ENCODE measurements around the gene C6orf52.
"Not testable (repeated sequence)": the region's sequence is repeated elsewhere in the genome, so short reads cannot be mapped to it uniquely, and the experiment has no call there.

C6orf52 gene

DNA sequence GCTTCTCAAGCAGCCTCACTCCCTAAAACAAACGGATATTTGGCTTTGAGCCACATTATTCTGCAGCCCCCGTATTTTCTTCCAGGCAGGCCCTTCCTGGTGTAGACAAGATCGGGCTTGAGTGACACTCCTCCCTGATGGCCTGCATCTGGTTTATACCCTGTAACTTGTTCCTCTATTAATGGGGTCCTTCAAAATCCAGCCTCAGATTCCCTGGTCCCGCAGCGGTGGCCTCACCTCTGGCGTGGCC is 28.1 kb upstream of the C6orf52 start:
- TF ChIP-seq, protein P1, sequence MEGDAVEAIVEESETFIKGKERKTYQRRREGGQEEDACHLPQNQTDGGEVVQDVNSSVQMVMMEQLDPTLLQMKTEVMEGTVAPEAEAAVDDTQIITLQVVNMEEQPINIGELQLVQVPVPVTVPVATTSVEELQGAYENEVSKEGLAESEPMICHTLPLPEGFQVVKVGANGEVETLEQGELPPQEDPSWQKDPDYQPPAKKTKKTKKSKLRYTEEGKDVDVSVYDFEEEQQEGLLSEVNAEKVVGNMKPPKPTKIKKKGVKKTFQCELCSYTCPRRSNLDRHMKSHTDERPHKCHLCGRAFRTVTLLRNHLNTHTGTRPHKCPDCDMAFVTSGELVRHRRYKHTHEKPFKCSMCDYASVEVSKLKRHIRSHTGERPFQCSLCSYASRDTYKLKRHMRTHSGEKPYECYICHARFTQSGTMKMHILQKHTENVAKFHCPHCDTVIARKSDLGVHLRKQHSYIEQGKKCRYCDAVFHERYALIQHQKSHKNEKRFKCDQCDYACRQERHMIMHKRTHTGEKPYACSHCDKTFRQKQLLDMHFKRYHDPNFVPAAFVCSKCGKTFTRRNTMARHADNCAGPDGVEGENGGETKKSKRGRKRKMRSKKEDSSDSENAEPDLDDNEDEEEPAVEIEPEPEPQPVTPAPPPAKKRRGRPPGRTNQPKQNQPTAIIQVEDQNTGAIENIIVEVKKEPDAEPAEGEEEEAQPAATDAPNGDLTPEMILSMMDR (conservative IDR thresholded peaks at IDR 0.05; ENCODE audit: low read depth): no peak
- peak overlapping the region; percentile 93 for H3K27ac ChIP-seq
- CTCF ChIA-PET: no interaction called here
- POLR2A ChIA-PET (ENCODE audit: low non-redundant PET): interaction anchor here (1.1 kb wide), 1 partner anchor 28 kb away, joined by 3 read pairs; the partner anchor contains the start of genes C6orf52 and PAK1IP1
- DNase-seq (ENCODE audit: low spot score): no peak

DNA sequence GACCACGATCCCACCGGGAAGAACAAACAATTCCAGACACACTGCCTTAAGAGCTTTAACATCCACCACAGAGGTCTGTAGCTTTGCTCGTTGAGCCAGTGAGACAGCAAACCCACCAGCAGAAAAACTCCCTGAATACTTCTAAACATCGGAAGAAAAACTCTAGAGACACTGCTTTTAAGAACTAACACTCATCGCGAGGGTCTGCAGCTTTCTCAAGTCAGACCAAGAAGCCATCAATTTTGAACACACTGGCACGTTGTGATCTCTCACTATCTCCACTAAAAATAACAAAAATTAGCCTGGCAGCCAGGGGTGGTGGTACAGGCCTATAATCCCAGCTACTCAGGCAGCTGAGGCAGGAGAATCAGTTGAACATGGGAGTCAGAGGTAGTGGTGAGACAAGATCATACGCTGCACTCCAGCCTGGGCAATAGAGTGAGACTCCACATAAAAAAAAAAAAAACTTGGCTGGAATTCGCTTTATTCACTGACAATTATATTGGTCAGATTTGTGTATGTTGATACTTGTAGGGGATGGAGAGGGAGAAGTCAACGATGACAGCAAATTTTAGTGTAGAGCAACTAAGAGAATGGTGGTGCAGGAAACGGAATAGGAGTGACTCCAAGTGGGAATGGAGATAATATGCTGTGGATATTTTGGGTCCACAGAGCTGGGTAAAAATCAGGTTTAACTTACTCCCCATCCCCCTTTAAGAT is 27.6 kb upstream of the C6orf52 start:
- peak overlapping the region; percentile 93 for H3K27ac ChIP-seq
- DNase-seq (ENCODE audit: low spot score): no peak
- ChIA-PET POLR2A (ENCODE audit: low non-redundant PET) (interaction anchor here (1.1 kb wide), 1 partner anchor 28 kb away, joined by 3 read pairs; the partner anchor contains the start of genes C6orf52 and PAK1IP1), CTCF (interaction anchor here (0.6 kb wide), 1 partner anchor 21 kb away, joined by 4 read pairs; no protein-coding TSS in a partner anchor)
- TF ChIP-seq, protein P1 (conservative IDR thresholded peaks at IDR 0.05; ENCODE audit: low read depth): no peak

DNA sequence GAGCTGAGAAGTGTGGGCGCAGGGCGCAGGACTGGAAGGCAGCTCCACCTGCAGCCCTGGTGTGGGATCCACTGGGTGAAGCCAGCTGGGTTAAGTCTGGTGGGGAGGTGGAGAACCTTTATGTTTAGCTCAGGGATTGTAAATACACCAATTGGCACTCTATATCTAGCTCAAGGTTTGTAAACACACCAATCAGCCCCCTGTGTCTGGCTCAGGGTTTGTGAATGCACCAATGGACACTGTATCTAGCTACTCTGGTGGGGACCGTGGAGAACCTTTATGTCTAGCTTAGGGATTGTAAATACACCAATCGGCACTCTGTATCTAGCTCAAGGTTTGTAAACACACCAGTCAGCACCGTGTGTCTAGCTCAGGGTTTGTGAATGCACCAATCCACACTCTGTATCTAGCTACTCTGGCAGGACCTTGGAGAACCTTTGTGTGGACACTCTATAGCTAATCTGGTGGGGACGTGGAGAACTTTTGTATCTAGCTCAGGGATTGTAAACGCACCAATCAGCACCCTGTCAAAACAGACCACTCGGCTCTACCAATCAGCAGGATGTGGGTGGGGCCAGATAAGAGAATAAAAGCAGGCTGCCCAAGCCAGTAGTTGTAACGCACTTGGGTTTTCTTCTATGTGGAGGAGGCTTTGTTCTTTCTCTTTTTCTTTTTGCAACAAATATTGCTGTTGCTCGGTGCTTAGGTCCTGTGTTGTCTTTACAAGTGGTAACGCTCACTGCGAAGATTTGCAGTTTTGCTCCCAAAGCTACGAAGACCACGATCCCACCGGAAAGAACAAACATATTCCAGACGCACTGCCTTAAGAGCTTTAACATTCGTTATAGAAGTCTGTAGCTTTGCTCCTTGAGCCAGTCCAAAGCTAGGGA is 26.8 kb upstream of the C6orf52 start:
- POLR2A ChIA-PET (ENCODE audit: low non-redundant PET): interaction anchor here (0.6 to 1.1 kb wide), 2 partner anchors 20 to 27 kb away, joined by 3 to 5 read pairs; partner anchors contain the start of genes C6orf52 and PAK1IP1
- CTCF ChIA-PET: interaction anchor here (0.5 to 1.2 kb wide), 4 partner anchors 22 to 242 kb away, joined by 3 to 5 read pairs (median 4); no protein-coding TSS in a partner anchor
- H3K27ac ChIP-seq: peak overlapping the region; percentile 93
- not testable (repeated sequence) for DNase-seq (ENCODE audit: low spot score)

DNA sequence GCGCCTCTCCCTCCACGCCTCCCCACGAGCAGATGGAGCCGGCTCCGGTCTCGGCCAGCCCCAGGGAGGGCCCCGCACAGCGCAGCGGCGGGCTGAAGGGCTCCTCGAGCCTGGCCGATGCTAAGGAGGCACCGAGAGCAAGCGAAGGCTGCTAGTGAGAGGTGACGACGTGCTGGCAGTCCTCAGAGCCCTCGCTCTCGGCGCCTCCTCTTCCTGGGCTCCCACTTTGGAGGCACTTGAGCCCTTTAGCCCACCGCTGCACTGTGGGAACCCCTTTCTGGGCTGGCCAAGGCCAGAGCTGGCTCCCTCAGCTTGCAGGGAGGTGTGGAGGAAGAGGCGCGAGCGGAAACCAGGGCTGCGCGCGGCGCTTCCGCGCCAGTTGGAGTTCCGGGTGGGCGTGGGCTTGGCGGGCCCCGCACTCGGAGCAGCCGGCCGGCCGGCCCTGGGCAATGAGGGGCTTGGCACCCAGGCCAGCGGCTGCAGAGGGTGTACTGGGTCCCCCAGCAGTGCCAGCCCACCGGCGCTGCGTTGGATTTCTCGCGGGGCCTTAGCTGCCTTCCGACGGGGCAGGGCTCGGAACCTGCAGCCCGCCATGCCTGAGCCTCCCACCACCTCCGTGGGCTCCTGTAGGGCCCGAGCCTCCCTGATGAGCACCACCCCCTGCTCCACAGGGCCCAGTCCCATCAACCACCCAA is 26.0 kb upstream of the C6orf52 start:
- POLR2A ChIA-PET (ENCODE audit: low non-redundant PET): interaction anchor here (0.6 kb wide), 1 partner anchor 21 kb away, joined by 5 read pairs; no protein-coding TSS in a partner anchor
- peak overlapping the region; percentile 93 for H3K27ac ChIP-seq
- CTCF ChIA-PET: interaction anchor here (0.5 to 1.2 kb wide), 3 partner anchors 73 to 242 kb away, joined by 3 to 5 read pairs (median 4); no protein-coding TSS in a partner anchor
- DNase-seq (ENCODE audit: low spot score): peak; percentile 15
- TF ChIP-seq, protein P1 (conservative IDR thresholded peaks at IDR 0.05; ENCODE audit: low read depth): no peak

DNA sequence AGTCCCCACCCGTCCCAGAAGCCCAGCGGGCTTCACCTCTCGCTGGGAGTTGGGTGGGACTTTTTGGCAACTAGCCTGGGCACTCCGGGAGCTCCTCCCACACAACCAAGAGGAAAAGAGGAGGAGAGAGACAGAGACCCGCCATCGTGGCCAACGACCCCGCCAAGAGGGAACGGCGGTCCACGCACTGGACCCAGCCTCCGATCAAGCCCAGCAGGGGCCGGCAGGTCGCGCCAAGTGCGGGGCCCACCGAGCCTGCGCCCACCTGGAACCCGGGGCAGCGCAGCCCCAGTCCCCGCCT is 25.5 kb upstream of the C6orf52 start:
- ChIA-PET POLR2A (ENCODE audit: low non-redundant PET) (no interaction called here), CTCF (no interaction called here)
- no peak for DNase-seq (ENCODE audit: low spot score)
- TF ChIP-seq, protein P1 (conservative IDR thresholded peaks at IDR 0.05; ENCODE audit: low read depth): no peak
- H3K27ac ChIP-seq: peak overlapping the region; percentile 93

DNA sequence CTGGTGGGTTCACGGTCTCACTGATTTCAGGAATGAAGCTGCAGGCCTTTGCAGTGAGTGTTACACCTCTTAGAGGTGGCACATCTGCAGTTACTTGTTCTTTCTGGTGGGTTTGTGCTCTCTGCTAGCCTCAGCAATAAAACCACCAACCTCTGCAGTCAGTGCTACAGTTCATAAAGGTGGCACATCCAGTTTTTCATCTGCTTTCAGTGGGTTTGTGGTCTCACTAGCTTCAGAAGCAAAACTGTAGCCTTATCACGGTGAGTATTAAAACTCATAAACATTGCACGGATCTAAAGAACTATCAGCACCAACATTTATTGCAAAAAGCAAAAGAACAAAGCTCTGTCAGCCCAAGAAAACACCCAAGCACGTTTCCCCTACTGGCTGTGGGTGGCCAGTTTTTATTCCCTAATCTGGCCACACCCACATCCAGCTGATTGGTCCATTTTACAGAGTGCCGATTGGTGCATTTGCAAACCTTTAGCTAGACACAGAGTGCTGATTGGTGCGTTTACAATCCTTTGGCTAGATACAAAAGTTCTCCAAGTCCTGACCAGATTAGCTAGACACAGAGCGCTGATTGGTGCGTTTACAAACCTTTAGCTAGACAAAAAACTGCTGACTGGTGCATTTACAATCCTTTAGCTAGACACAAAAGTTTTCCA is 25.0 kb upstream of the C6orf52 start:
- ChIA-PET CTCF (no interaction called here), POLR2A (ENCODE audit: low non-redundant PET) (interaction anchor here (0.7 kb wide), 1 partner anchor 335 kb away, joined by 6 read pairs; no protein-coding TSS in a partner anchor)

More for the DNA sequence above, 25.0 kb upstream of the C6orf52 start:
- DNase-seq (ENCODE audit: low spot score): no peak
- H3K27ac ChIP-seq: peak overlapping the region; percentile 93
- TF ChIP-seq, protein P1 (conservative IDR thresholded peaks at IDR 0.05; ENCODE audit: low read depth): no peak
